H9 (cell line): ENCODE measurements around the gene DIP2C. TPM values are rescaled to one million over a fixed set of nuclear protein-coding genes. Genes with fewer than 3 reads are reported as not detected.

ENCODE experiments used
- DNase-seq: peaks from one replicate; pipeline ENCODE4 v3.0.0-alpha.2; 2017
- H2AFZ ChIP-seq: one replicate; pipeline ENCODE4 v1.6.1; 2013; ENCODE audit warnings: mild to moderate bottlenecking, low read length, control low read depth, moderate library complexity
- H2AK5ac ChIP-seq: 2 replicates; pipeline ENCODE4 v1.6.1; 2013; ENCODE audit warnings: low read length, control low read depth, mixed read lengths; ENCODE audit not compliant: insufficient read length
- H2BK120ac ChIP-seq: one replicate; pipeline ENCODE4 v1.6.1; 2013; ENCODE audit warnings: low read depth, mild to moderate bottlenecking, low read length, control low read depth, inconsistent platforms; ENCODE audit not compliant: poor library complexity, severe bottlenecking
- H2BK12ac ChIP-seq: 2 replicates; pipeline ENCODE4 v1.6.1; 2013; ENCODE audit warnings: low read length, control low read depth, mixed read lengths, low read depth; ENCODE audit not compliant: insufficient read length
- H2BK15ac ChIP-seq: 2 replicates; pipeline ENCODE4 v1.6.1; 2013; ENCODE audit warnings: low read depth, low read length, control low read depth
- H2BK20ac ChIP-seq: one replicate; pipeline ENCODE4 v1.6.1; 2013; ENCODE audit warnings: low read depth, mild to moderate bottlenecking, low read length, control low read depth, inconsistent platforms; ENCODE audit not compliant: poor library complexity, severe bottlenecking
- H2BK5ac ChIP-seq: 2 replicates; pipeline ENCODE4 v1.6.1; 2013; ENCODE audit warnings: low read length, control low read depth, mixed read lengths; ENCODE audit not compliant: insufficient read length
- H3K14ac ChIP-seq: 2 replicates; pipeline ENCODE4 v1.6.1; 2013; ENCODE audit warnings: low read length, control low read depth; ENCODE audit not compliant: insufficient read depth
- H3K18ac ChIP-seq: 2 replicates; pipeline ENCODE4 v1.6.1; 2013; ENCODE audit warnings: low read depth, mild to moderate bottlenecking, mixed read lengths, low read length, control low read depth; ENCODE audit not compliant: insufficient read length
- H3K23ac ChIP-seq: 2 replicates; pipeline ENCODE4 v1.6.1; 2013; ENCODE audit warnings: low read length, control low read depth, mixed read lengths, low read depth; ENCODE audit not compliant: insufficient read length
- H3K23me2 ChIP-seq: 2 replicates; pipeline ENCODE4 v1.6.1; 2013; ENCODE audit warnings: low read depth, mild to moderate bottlenecking, mixed read lengths, low read length, control low read depth; ENCODE audit not compliant: insufficient read length, poor library complexity, severe bottlenecking
- H3K27ac ChIP-seq: 2 replicates; pipeline ENCODE4 v1.5.1; 2013; ENCODE audit warnings: low read length, control low read depth, mixed read lengths, low read depth; ENCODE audit not compliant: insufficient read length
- H3K27me3 ChIP-seq: 2 replicates; pipeline ENCODE4 v1.6.1; 2013; ENCODE audit warnings: low read length, control low read depth, inconsistent platforms; ENCODE audit not compliant: insufficient read depth
- H3K4ac ChIP-seq: 2 replicates; pipeline ENCODE4 v1.6.1; 2013; ENCODE audit warnings: low read depth, mild to moderate bottlenecking, control low read depth, inconsistent platforms, low read length, moderate library complexity
- H3K4me1 ChIP-seq: 2 replicates; pipeline ENCODE4 v1.6.1; 2013; ENCODE audit warnings: low read length, control low read depth, inconsistent platforms; ENCODE audit not compliant: insufficient read depth
- H3K4me2 ChIP-seq: 2 replicates; pipeline ENCODE4 v1.6.1; 2013; ENCODE audit warnings: low read length, control low read depth, mixed read lengths; ENCODE audit not compliant: insufficient read length, insufficient read depth
- H3K56ac ChIP-seq: 2 replicates; pipeline ENCODE4 v1.6.1; 2013; ENCODE audit warnings: low read depth, mild to moderate bottlenecking, mixed read lengths, low read length, control low read depth; ENCODE audit not compliant: insufficient read length
- H3K79me1 ChIP-seq: 2 replicates; pipeline ENCODE4 v1.6.1; 2013; ENCODE audit warnings: low read depth, mild to moderate bottlenecking, moderate library complexity, low read length, control low read depth, inconsistent platforms; ENCODE audit not compliant: insufficient read depth, poor library complexity, severe bottlenecking
- H3K79me2 ChIP-seq: 2 replicates; pipeline ENCODE4 v1.6.1; 2013; ENCODE audit warnings: low read length, control low read depth, inconsistent platforms; ENCODE audit not compliant: insufficient read depth
- H3K9ac ChIP-seq: 2 replicates; pipeline ENCODE4 v1.6.1; 2013; ENCODE audit warnings: low read length, control low read depth, mixed read lengths; ENCODE audit not compliant: insufficient read length; ENCODE audit errors: extremely low read depth
- H3K9me3 ChIP-seq: one replicate; pipeline ENCODE4 v1.6.1; 2013; ENCODE audit warnings: low read depth, low read length, inconsistent platforms; ENCODE audit not compliant: control insufficient read depth
- H3T11ph ChIP-seq: one replicate; pipeline ENCODE4 v1.6.1; 2013; ENCODE audit warnings: mild to moderate bottlenecking, low read length, control low read depth, inconsistent platforms
- H4K20me1 ChIP-seq: one replicate; pipeline ENCODE4 v1.6.1; 2013; ENCODE audit not compliant: control insufficient read depth, insufficient read length, insufficient read depth
- H4K5ac ChIP-seq: 2 replicates; pipeline ENCODE4 v1.6.1; 2013; ENCODE audit warnings: low read depth, mild to moderate bottlenecking, mixed read lengths, low read length, control low read depth; ENCODE audit not compliant: insufficient read length
- H4K8ac ChIP-seq: replicated peaks from 2 replicates; pipeline ENCODE4 v1.6.1; 2013; ENCODE audit warnings: low read length, control low read depth, mixed read lengths, low read depth; ENCODE audit not compliant: insufficient read length
- H4K91ac ChIP-seq: 2 replicates; pipeline ENCODE4 v1.6.1; 2013; ENCODE audit warnings: low read depth, mild to moderate bottlenecking, moderate library complexity, mixed read lengths, low read length, control low read depth; ENCODE audit not compliant: insufficient read length
- H3K27ac Mint-ChIP-seq, 3 experiments: 2 replicates in 2 of 3; 3 replicates in 1 of 3; pipeline ENCODE4 v1.8.0; 2020 to 2021; ENCODE audit warnings: mixed read lengths in 3 of 3, mild to moderate bottlenecking in 1 of 3, moderate library complexity in 1 of 3
- H3K27me3 Mint-ChIP-seq: 2 replicates; pipeline ENCODE4 v1.8.0; 2021; ENCODE audit warnings: low read depth, mild to moderate bottlenecking, moderate library complexity, mixed read lengths
- H3K36me3 Mint-ChIP-seq, 3 experiments: 2 replicates in 2 of 3; 3 replicates in 1 of 3; pipeline ENCODE4 v1.8.0; 2020 to 2021; ENCODE audit warnings: low read depth in 3 of 3, mixed read lengths in 3 of 3; ENCODE audit not compliant: insufficient read depth in 1 of 3
- H3K4me1 Mint-ChIP-seq, 2 experiments: 2 replicates each; pipeline ENCODE4 v1.8.0; 2020; ENCODE audit warnings: mixed read lengths in 2 of 2
- H3K4me3 Mint-ChIP-seq, 2 experiments: 2 replicates in 1 of 2; 3 replicates in 1 of 2; pipeline ENCODE4 v1.8.0; 2020 to 2021; ENCODE audit warnings: mild to moderate bottlenecking in 2 of 2, mixed read lengths in 2 of 2, moderate library complexity in 1 of 2
- H3K9me3 Mint-ChIP-seq, 2 experiments: 2 replicates in 1 of 2; 3 replicates in 1 of 2; pipeline ENCODE4 v1.8.0; 2020; ENCODE audit warnings: mild to moderate bottlenecking in 2 of 2, mixed read lengths in 2 of 2, moderate library complexity in 1 of 2
- whole genome bisulfite sequencing: extraction: QIAGEN DNeasy Blood & Tissue Kit; methylation state at CpG from one replicate; pipeline ENCODE4 v1.1.7; 2013; ENCODE audit warnings: missing lambda C conversion rate, low lambda C conversion rate, mixed read lengths; ENCODE audit not compliant: insufficient read length; ENCODE audit errors: extremely low coverage; 5-methylcytosine and 5-hydroxymethylcytosine counted together
- total RNA-seq: library from RNA; stranded (reverse); gene quantifications from 2 replicates; pipeline ENCODE4 v1.2.1, GENCODE V29; 2021
- TF ChIP-seq, protein P1 (sequence below): fragments of 200-600 bp; sonication (generic); conservative IDR thresholded peaks from 3 replicates; pipeline ENCODE4 v1.8.0; 2021; ENCODE audit warnings: antibody characterized with exemption, mild to moderate bottlenecking

Gene DIP2C
- total RNA-seq, 1 experiment from 2014 or later, result 7.9 TPM

DNA sequence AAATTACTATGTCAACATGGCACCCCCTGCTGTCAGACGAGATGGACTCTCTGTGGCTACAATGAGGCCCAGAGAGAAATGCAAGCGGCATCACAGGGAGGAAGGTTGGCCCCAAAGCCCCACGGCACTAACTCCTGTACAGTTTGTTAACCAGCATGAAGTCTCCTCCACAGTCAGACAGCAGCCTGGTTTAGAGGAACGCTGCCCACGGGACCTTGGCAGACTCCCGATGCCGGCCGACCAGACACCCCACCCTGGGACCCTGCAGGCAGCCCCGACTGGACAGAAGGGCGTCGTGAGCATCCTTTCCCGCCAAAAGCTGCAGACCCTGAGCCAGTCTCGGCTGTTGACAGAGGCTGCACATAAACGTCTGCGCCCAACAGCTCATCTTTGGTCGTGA, 158.8 kb downstream of the DIP2C start:
- Histone ChIP-seq H2BK12ac (no peak overlapping the region), H3K56ac (no peak overlapping the region), H2BK120ac (no peak overlapping the region), H3K9ac (no peak overlapping the region), H3K27me3 (no peaks in the 10 kb centered on the region), H3K27ac (no peak overlapping the region), H2AK5ac (no peak overlapping the region), H3K23ac (no peak overlapping the region), H2BK5ac (no peak overlapping the region), H3K79me1 (no peaks in the 10 kb centered on the region), H3K18ac (no peak overlapping the region), H4K20me1 (no peaks in the 10 kb centered on the region), H4K8ac (no peak overlapping the region), H3K23me2 (no peaks in the 10 kb centered on the region), H2BK15ac (no peak overlapping the region), H3K4me2 (no peak overlapping the region), H3K4me1 (no peaks in the 10 kb centered on the region), H3K79me2 (no peaks in the 10 kb centered on the region; the same call in 1 of the 2 replicates), H4K5ac (no peak overlapping the region), H3K14ac (no peak overlapping the region), H2BK20ac (no peak overlapping the region), H3T11ph (no peak overlapping the region), H4K91ac (no peak overlapping the region), H3K4ac (no peak overlapping the region), H2AFZ (no peak overlapping the region), H3K9me3 (no peaks in the 10 kb centered on the region)
- Mint-ChIP-seq H3K27me3 (no peaks in the 10 kb centered on the region), H3K4me3 (no peak overlapping the region), H3K36me3 (no peaks in the 10 kb centered on the region), H3K27ac (peak overlapping the region in 1 of 3 experiments; percentile 28; a peak in 1 of 7 replicates), H3K9me3 (no peaks in the 10 kb centered on the region), H3K4me1 (peaks cover 10 to 11% of the 10 kb centered on the region in 2 experiments)
- WGBS, result no CpG with 5 or more reads among the region's 16 CpGs
- TF ChIP-seq, protein P1, sequence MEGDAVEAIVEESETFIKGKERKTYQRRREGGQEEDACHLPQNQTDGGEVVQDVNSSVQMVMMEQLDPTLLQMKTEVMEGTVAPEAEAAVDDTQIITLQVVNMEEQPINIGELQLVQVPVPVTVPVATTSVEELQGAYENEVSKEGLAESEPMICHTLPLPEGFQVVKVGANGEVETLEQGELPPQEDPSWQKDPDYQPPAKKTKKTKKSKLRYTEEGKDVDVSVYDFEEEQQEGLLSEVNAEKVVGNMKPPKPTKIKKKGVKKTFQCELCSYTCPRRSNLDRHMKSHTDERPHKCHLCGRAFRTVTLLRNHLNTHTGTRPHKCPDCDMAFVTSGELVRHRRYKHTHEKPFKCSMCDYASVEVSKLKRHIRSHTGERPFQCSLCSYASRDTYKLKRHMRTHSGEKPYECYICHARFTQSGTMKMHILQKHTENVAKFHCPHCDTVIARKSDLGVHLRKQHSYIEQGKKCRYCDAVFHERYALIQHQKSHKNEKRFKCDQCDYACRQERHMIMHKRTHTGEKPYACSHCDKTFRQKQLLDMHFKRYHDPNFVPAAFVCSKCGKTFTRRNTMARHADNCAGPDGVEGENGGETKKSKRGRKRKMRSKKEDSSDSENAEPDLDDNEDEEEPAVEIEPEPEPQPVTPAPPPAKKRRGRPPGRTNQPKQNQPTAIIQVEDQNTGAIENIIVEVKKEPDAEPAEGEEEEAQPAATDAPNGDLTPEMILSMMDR, result no peak
- no peak for DNase-seq
